HepG2 (cell line): ENCODE data around the gene WDR7.

ENCODE experiments used
- SMC3 ChIP-seq: IDR thresholded peaks from 2 replicates; pipeline ENCODE4 v1.6.1; 2011; ENCODE audit warnings: low read length, improper control_type of control experiment
- TF ChIP-seq, protein P1 (sequence below): sonication (generic); formaldehyde crosslinking; IDR thresholded peaks from 2 replicates; pipeline ENCODE4 v1.4.0; 2020; ENCODE audit warnings: mild to moderate bottlenecking, missing genetic modification reagents, borderline replicate concordance

DNA sequence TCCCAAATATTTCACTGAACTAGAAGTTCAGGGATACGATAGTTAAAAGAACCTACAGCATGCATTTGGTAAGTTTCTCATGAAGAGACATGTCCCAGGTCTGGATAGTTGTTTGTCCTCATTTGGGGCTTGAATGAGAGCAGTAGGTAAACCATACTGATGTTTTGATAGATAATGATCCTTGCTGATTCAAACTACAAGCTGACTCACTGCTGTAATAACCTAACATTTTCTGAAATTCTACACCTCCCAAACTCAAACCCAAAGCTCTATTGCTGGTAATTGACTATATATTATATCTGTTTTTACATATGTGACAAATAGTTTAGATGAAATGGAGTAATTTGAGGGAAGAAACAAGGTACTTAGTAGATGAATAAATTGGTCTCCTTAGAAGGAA is 341.6 kb downstream of the WDR7 start:
- no peak for TF ChIP-seq SMC3
- TF ChIP-seq, protein P1, sequence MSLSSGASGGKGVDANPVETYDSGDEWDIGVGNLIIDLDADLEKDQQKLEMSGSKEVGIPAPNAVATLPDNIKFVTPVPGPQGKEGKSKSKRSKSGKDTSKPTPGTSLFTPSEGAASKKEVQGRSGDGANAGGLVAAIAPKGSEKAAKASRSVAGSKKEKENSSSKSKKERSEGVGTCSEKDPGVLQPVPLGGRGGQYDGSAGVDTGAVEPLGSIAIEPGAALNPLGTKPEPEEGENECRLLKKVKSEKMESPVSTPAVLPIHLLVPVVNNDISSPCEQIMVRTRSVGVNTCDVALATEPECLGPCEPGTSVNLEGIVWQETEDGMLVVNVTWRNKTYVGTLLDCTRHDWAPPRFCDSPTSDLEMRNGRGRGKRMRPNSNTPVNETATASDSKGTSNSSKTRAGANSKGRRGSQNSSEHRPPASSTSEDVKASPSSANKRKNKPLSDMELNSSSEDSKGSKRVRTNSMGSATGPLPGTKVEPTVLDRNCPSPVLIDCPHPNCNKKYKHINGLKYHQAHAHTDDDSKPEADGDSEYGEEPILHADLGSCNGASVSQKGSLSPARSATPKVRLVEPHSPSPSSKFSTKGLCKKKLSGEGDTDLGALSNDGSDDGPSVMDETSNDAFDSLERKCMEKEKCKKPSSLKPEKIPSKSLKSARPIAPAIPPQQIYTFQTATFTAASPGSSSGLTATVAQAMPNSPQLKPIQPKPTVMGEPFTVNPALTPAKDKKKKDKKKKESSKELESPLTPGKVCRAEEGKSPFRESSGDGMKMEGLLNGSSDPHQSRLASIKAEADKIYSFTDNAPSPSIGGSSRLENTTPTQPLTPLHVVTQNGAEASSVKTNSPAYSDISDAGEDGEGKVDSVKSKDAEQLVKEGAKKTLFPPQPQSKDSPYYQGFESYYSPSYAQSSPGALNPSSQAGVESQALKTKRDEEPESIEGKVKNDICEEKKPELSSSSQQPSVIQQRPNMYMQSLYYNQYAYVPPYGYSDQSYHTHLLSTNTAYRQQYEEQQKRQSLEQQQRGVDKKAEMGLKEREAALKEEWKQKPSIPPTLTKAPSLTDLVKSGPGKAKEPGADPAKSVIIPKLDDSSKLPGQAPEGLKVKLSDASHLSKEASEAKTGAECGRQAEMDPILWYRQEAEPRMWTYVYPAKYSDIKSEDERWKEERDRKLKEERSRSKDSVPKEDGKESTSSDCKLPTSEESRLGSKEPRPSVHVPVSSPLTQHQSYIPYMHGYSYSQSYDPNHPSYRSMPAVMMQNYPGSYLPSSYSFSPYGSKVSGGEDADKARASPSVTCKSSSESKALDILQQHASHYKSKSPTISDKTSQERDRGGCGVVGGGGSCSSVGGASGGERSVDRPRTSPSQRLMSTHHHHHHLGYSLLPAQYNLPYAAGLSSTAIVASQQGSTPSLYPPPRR (CRISPR knock-in tag): no peak
